SIG-M5 treated with dmso at 0.1 percent for 504 hours (cell line): ENCODE results near the gene IFI16.
"Not testable (repeated sequence)": the region's sequence is repeated elsewhere in the genome, so short reads cannot be mapped to it uniquely, and the experiment has no call there.

Experiments
- DNase-seq: peaks from one replicate; lab custom pipeline; 2025; ENCODE audit not compliant: unreplicated experiment; lab: John Stamatoyannopoulos, UW

IFI16 gene

DNA sequence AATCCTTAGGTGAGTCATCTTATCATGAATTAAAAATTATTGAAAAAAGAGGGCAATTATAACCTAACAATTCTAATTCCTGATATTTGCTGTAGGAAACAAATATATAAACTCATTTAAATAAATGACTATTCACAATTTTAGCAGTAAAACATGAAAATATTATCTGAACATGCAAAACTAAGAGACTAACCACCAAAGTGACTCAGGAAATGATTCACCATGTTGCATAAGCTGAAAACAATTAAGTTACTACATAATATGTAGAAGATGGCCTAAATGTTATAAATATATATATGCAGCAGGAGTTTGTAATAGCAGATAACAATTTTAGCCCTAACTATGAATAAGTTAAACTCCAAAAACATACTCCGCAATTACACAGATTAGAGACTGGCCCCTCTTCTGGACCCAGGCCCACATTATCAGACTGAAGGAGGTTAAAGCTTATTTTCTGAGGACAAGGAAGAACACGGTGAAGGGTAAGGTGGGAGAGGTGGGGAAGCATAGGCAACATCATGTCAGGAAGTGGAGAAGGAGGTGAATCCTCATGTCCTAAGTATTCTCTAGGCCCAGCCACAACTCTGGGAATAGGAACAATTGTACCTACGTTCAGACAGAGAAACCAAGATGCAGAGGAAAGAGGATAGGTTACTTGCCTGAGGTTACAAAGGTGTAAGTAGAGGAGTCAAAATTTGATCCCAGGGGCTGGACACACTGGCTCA lies 82.5 kb downstream of the IFI16 start:
- peak; percentile 87 for DNase-seq

DNA sequence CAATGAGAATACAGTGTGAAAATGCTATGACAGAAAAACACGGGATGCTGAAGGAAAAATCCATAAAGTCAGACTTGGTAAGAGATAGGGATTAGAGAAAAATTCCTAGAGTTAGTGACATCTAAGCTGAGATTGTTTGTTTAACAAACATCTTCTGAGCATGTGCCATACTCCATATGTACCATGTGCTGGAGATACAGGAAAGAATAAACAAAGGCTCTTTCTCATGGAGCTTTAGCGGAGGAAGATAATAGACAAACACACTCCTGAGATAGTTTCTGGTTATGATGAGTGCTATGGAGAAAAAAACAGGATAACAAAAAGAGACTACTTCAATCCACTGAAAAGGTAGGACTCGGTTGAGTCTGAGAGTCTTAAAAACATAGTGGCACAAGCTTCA lies 88.9 kb downstream of the IFI16 start:
- no peak for DNase-seq

DNA sequence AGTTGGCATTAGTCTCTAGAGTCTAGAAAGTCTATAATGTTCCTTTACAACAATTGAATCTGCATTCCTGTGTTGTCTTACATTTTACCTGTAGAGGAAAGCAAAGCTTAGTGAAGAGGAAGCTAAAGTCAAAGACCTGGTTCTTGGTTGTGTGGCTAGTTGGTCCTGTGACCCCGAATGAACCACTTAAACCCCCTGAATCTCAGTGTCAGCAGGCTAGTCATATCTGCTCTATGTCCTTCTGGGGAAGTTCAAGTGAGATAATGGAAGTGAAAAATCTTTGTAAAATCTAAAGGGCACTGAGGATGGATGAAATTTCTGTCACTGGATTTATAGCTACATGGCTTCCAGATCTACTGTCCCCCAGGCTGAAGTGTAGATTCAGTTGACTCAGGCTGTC lies 90.9 kb downstream of the IFI16 start:
- no peak for DNase-seq

DNA sequence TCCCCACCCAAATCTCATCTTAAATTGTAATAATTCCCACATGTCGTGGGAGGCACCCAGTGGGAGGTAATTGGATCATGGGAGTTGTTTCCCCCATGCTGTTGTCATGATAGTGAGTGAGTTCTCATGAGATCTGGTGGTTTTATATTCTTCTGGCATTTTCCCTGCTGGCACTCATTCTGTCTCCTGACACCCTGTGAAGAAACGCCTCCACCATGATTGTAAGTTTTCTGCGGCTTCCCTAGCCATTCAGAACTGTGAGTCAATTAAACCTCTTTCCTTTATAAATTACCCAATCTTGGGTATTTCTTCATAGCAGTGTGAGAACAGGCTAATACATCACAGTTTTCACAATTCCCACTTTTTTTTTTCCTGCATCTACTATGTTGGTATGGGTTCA lies 93.3 kb downstream of the IFI16 start:
- DNase-seq: not testable (repeated sequence)
